B cell (primary cell): ENCODE measurements around the gene RHCE.
"Not testable (repeated sequence)": the region's sequence is repeated elsewhere in the genome, so short reads cannot be mapped to it uniquely, and the experiment has no call there.

Experiments used
- EZH2 ChIP-seq: IDR thresholded peaks from 2 replicates; pipeline ENCODE4 v1.6.1; 2012; ENCODE audit warnings: borderline replicate concordance, low read depth, mild to moderate bottlenecking, moderate library complexity, low read length; ENCODE audit not compliant: insufficient read depth, poor library complexity, severe bottlenecking
- TF ChIP-seq, protein P1 (sequence below): fragments of 200-600 bp; IDR thresholded peaks from one replicate; pipeline ENCODE4 v1.8.0; 2022; ENCODE audit warnings: antibody characterized with exemption, mild to moderate bottlenecking

DNA sequence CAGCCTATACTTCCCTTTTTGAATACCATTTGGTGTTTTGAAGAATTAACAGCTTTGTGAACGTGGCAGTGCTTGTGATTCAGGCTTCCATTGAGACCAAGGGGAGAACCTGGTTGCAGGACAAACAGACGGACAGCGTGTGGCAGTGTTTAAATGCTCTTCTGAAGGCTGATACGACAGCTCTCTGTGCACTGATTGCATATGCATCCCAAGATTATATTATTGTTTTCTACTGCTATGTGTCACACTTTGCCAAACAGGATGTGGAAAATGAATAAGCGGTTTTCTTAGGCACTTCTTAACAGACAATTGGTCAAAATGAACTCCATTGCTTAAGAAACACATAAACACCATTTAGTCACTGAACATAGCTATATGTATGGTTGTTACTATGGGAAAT is 90.7 kb downstream of the RHCE start:
- TF ChIP-seq, protein P1, sequence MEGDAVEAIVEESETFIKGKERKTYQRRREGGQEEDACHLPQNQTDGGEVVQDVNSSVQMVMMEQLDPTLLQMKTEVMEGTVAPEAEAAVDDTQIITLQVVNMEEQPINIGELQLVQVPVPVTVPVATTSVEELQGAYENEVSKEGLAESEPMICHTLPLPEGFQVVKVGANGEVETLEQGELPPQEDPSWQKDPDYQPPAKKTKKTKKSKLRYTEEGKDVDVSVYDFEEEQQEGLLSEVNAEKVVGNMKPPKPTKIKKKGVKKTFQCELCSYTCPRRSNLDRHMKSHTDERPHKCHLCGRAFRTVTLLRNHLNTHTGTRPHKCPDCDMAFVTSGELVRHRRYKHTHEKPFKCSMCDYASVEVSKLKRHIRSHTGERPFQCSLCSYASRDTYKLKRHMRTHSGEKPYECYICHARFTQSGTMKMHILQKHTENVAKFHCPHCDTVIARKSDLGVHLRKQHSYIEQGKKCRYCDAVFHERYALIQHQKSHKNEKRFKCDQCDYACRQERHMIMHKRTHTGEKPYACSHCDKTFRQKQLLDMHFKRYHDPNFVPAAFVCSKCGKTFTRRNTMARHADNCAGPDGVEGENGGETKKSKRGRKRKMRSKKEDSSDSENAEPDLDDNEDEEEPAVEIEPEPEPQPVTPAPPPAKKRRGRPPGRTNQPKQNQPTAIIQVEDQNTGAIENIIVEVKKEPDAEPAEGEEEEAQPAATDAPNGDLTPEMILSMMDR = not testable (repeated sequence)
- not testable (repeated sequence) for TF ChIP-seq EZH2
